Measurements from ENCODE around the gene SEMA5A.

GRCh38 chr5:9468060-9468388 is 77.9 kb downstream of the SEMA5A start:
- no peak for TF ChIP-seq CTCF (IDR thresholded peaks at IDR 0.05)
- TF ChIP-seq POLR2A (IDR thresholded peaks at IDR 0.05), result no peak
